ENCODE measurements around the gene UXS1. TPM values are rescaled to one million over a fixed set of nuclear protein-coding genes. Genes with fewer than 3 reads are reported as not detected.

The UXS1 gene
- total RNA-seq, 4 donors from 2014 or later = 37.0 to 86.6 (median 62.5) TPM

DNA sequence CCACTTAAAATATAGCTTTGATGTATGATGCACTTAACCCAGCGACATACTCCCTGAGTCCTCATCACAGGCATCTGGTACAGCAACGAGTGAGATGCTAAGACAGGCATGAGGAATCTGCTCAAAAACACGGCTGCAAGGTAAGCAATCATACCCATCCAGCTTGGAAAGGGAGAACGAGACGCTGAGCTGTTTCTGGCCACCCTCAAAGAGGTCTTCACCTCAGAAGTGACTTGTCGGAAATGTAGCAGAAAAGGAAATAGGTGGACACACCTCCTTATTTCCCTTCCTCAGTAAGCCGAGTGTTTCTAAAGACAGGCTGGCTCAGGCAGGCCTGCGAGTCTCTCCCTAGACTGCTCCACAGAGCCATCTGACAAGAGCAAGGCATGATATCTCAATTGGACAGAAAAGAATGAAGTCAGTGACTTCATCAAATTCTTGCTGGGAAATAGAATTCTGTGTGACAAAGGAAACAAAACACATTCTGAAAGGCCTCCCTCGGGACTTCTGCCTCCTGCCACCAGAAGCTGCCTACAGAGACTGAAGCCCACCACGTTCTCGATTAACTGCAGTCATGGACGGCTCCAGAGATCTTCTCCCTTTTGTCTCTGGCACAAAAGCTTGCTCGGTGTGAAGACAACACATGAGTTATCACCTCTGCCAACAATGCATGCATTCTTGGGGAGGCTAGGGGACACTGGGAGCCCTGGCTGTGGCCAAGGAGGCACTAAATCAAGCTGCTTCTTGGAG, 84.3 kb downstream of the UXS1 start:
- intact Hi-C loops (cut with DNase I; ENCODE audit: low total_unique reads) (loop anchor here (10.0 kb wide), 2 partner anchors 425 to 535 kb away; no protein-coding TSS in a partner anchor), in situ Hi-C loops (cut with MboI; ENCODE audit: low pct_ligation_motif_present in 1 of 4, low pct_unique_long_range_greater_than_20kb in 1 of 4, low sequenced_read_pairs in 3 of 4) (loop anchor here (10.0 to 25.0 kb wide), 3 partner anchors 427 to 477 kb away; no protein-coding TSS in a partner anchor)
- Histone ChIP-seq H3K4me1 (no peaks in the 10 kb centered on the region), H3K36me3 (peaks cover 0 to 5% (median 0%) of the 10 kb centered on the region in 4 donors), H3K4me3 (no peak overlapping the region), H3K27me3 (no peaks in the 10 kb centered on the region), H3K9me3 (no peaks in the 10 kb centered on the region), H3K27ac (peak overlapping the region in 1 of 4 donors; percentile 21)
- TF ChIP-seq EP300 (IDR thresholded peaks at IDR 0.05; ENCODE audit: low read depth) = no peak
- no peak for TF ChIP-seq POLR2A (IDR thresholded peaks at IDR 0.05)
- TF ChIP-seq, protein P1, sequence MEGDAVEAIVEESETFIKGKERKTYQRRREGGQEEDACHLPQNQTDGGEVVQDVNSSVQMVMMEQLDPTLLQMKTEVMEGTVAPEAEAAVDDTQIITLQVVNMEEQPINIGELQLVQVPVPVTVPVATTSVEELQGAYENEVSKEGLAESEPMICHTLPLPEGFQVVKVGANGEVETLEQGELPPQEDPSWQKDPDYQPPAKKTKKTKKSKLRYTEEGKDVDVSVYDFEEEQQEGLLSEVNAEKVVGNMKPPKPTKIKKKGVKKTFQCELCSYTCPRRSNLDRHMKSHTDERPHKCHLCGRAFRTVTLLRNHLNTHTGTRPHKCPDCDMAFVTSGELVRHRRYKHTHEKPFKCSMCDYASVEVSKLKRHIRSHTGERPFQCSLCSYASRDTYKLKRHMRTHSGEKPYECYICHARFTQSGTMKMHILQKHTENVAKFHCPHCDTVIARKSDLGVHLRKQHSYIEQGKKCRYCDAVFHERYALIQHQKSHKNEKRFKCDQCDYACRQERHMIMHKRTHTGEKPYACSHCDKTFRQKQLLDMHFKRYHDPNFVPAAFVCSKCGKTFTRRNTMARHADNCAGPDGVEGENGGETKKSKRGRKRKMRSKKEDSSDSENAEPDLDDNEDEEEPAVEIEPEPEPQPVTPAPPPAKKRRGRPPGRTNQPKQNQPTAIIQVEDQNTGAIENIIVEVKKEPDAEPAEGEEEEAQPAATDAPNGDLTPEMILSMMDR (IDR thresholded peaks at IDR 0.05) = no peak
- no peak for TF ChIP-seq POLR2AphosphoS5 (IDR thresholded peaks at IDR 0.05)
- DNase-seq = no peak
- WGBS, 2 donors (ENCODE audit: low coverage in 1 of 2) = 50 to 87% methylated on average over 2 to 13 of the region's 13 CpGs

- H3K9me3 ChIP-seq = no peaks in the 10 kb centered on the region
- H3K4me1 ChIP-seq = no peaks in the 10 kb centered on the region
- peaks cover 0 to 5% (median 0%) of the 10 kb centered on the region in 4 donors for H3K36me3 ChIP-seq
- 92 to 93% methylated on average over 2 to 7 of the region's 7 CpGs for WGBS, 2 donors (ENCODE audit: low coverage in 1 of 2)
- in situ Hi-C loops (cut with MboI; ENCODE audit: low pct_ligation_motif_present in 1 of 4, low pct_unique_long_range_greater_than_20kb in 1 of 4, low sequenced_read_pairs in 3 of 4) (loop anchor here (10.0 to 25.0 kb wide), 3 partner anchors 429 to 479 kb away; no protein-coding TSS in a partner anchor), intact Hi-C loops (cut with DNase I; ENCODE audit: low total_unique reads) (loop anchor here (10.0 kb wide), 2 partner anchors 426 to 534 kb away; no protein-coding TSS in a partner anchor)
- H3K27ac ChIP-seq = no peak overlapping the region
- DNase-seq = no peak
- TF ChIP-seq POLR2A (IDR thresholded peaks at IDR 0.05) (no peak), EP300 (IDR thresholded peaks at IDR 0.05; ENCODE audit: low read depth) (no peak), POLR2AphosphoS5 (IDR thresholded peaks at IDR 0.05) (no peak)
- TF ChIP-seq, protein P1 (IDR thresholded peaks at IDR 0.05) = no peak
- H3K4me3 ChIP-seq = no peak overlapping the region
- no peaks in the 10 kb centered on the region for H3K27me3 ChIP-seq
Observed at GRCh38 chr2:106108791-106109190, 85.3 kb downstream of the UXS1 start.

- Histone ChIP-seq H3K9me3 (no peaks in the 10 kb centered on the region), H3K4me1 (no peaks in the 10 kb centered on the region), H3K36me3 (peaks cover 0 to 5% (median 0%) of the 10 kb centered on the region in 4 donors), H3K4me3 (no peak overlapping the region), H3K27ac (no peak overlapping the region), H3K27me3 (no peaks in the 10 kb centered on the region)
- intact Hi-C loops (cut with DNase I; ENCODE audit: low total_unique reads) = loop anchor here (10.0 kb wide), 2 partner anchors 426 to 534 kb away; no protein-coding TSS in a partner anchor
- WGBS, 2 donors (ENCODE audit: low coverage in 1 of 2) = 71% methylated on average over 6 of the region's 6 CpGs; no CpG with 5 or more reads in 1 of the 2 donors
- in situ Hi-C loops (cut with MboI; ENCODE audit: low pct_ligation_motif_present in 1 of 4, low pct_unique_long_range_greater_than_20kb in 1 of 4, low sequenced_read_pairs in 3 of 4) = loop anchor here (10.0 to 25.0 kb wide), 3 partner anchors 429 to 479 kb away; no protein-coding TSS in a partner anchor
- no peak for DNase-seq
- no peak for TF ChIP-seq POLR2A (IDR thresholded peaks at IDR 0.05)
- no peak for TF ChIP-seq EP300 (IDR thresholded peaks at IDR 0.05; ENCODE audit: low read depth)
- TF ChIP-seq, protein P1 (IDR thresholded peaks at IDR 0.05) = peak in 2 of 5 experiments; percentile 16 to 18
Observed at GRCh38 chr2:106108351-106108750, 85.8 kb downstream of the UXS1 start.

DNA sequence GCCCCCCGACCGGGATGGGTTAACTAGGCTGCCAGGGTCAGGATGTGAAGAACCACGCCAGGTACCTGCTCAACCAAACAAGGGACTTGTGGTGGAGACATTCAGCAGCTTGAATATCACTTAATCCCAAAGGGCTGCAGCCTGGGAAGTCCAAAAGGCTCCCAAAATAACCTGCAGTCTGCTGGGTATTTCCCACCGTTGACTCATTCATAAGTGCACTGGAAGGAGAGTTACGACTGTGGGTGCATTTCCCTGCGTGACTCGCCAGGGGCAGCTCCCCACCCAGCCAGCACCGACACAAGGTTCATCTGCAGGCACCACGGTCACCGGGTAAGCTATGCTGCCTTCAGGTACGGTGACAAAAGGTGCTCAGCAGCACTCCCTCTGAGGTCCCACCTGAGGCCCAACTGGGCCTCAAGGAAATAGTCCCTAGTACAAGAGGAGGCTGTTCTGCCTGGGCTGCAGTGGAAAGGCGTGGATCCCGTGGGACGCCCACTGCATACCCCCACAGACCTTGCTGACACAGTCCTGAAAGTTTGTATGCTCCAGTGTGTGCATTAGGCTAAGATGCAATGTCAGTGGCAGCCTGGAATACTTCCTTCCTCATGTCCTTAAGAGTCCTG, 86.5 kb downstream of the UXS1 start:
- 33 to 69% methylated on average over 1 to 14 of the region's 14 CpGs for WGBS, 2 donors (ENCODE audit: low coverage in 1 of 2)
- no peak for DNase-seq
- TF ChIP-seq, protein P1 (IDR thresholded peaks at IDR 0.05) = no peak
- no peak for TF ChIP-seq POLR2AphosphoS5 (IDR thresholded peaks at IDR 0.05)
- no peak for TF ChIP-seq POLR2A (IDR thresholded peaks at IDR 0.05)
- TF ChIP-seq EP300 (IDR thresholded peaks at IDR 0.05; ENCODE audit: low read depth) = no peak

More for the DNA sequence above, 86.5 kb downstream of the UXS1 start:
- Histone ChIP-seq H3K27me3 (no peaks in the 10 kb centered on the region), H3K9me3 (no peaks in the 10 kb centered on the region), H3K36me3 (peaks cover 0 to 5% (median 0%) of the 10 kb centered on the region in 4 donors), H3K4me1 (no peaks in the 10 kb centered on the region), H3K27ac (no peak overlapping the region), H3K4me3 (no peak overlapping the region)
- in situ Hi-C loops (cut with MboI; ENCODE audit: low pct_ligation_motif_present in 1 of 4, low pct_unique_long_range_greater_than_20kb in 1 of 4, low sequenced_read_pairs in 3 of 4) (loop anchor here (10.0 to 25.0 kb wide), 3 partner anchors 430 to 480 kb away; no protein-coding TSS in a partner anchor), intact Hi-C loops (cut with DNase I; ENCODE audit: low total_unique reads) (loop anchor here (10.0 kb wide), 2 partner anchors 427 to 533 kb away; no protein-coding TSS in a partner anchor)

Data from transverse colon (tissue), 4 donors.